GM12878 (cell line): ENCODE measurements around the gene TTC39A. TPM values are rescaled to one million over a fixed set of nuclear protein-coding genes. Genes with fewer than 3 reads are reported as not detected.
A peak's percentile ranks its signal among the peaks of the same experiment; 100 is the strongest.

ENCODE experiments used
- CBX5 ChIP-seq: sonication (generic); IDR thresholded peaks from 2 replicates; pipeline ENCODE4 v1.6.1; 2016; ENCODE audit warnings: low read depth, moderate library complexity, mild to moderate bottlenecking, inconsistent platforms
- CREB1 ChIP-seq: IDR thresholded peaks from 2 replicates; pipeline ENCODE4 v1.6.1; 2012; ENCODE audit warnings: low read depth, mild to moderate bottlenecking, inconsistent platforms
- EED ChIP-seq: sonication (generic); IDR thresholded peaks from 2 replicates; pipeline ENCODE4 v1.6.1; 2016; ENCODE audit warnings: antibody characterized with exemption, low read depth
- EP300 ChIP-seq, 2 experiments: fragments of 150-350 bp in 1 of 2; IDR thresholded peaks; 2 replicates each; pipeline ENCODE4 v1.6.1; 2011 to 2012; ENCODE audit warnings: low read depth in 2 of 2, low read length in 2 of 2, borderline replicate concordance in 1 of 2, improper control_type of control experiment in 1 of 2, inconsistent platforms in 1 of 2; ENCODE audit not compliant: control insufficient read depth in 1 of 2
- MEF2A ChIP-seq: IDR thresholded peaks from 2 replicates; pipeline ENCODE4 v1.6.1; 2011; ENCODE audit warnings: low read depth, mild to moderate bottlenecking, low read length, moderate library complexity; ENCODE audit not compliant: insufficient read depth
- MTA2 ChIP-seq: fragments of 450-650 bp; IDR thresholded peaks from 2 replicates; pipeline ENCODE4 v1.6.1; 2016; ENCODE audit warnings: low read depth, mild to moderate bottlenecking, moderate library complexity
- NFIC ChIP-seq: IDR thresholded peaks from 2 replicates; pipeline ENCODE4 v1.6.1; 2012; ENCODE audit warnings: low read depth, mild to moderate bottlenecking, inconsistent platforms, low read length, moderate library complexity
- NFYA ChIP-seq: IDR thresholded peaks from 2 replicates; pipeline ENCODE4 v1.6.1; 2011; ENCODE audit warnings: low read depth, mild to moderate bottlenecking, low read length, improper control_type of control experiment, borderline replicate concordance
- SREBF1 ChIP-seq: IDR thresholded peaks from 2 replicates; pipeline ENCODE4 v1.6.1; 2012; ENCODE audit warnings: mild to moderate bottlenecking, low read length
- TCF12 ChIP-seq: IDR thresholded peaks from 2 replicates; pipeline ENCODE4 v1.6.1; 2011; ENCODE audit warnings: low read depth, mild to moderate bottlenecking, low read length
- YY1 ChIP-seq: IDR thresholded peaks from 2 replicates; pipeline ENCODE4 v1.6.1; 2011; ENCODE audit warnings: low read depth, mild to moderate bottlenecking, low read length
- ZBED1 ChIP-seq: IDR thresholded peaks from 2 replicates; pipeline ENCODE4 v1.6.1; 2016; ENCODE audit warnings: borderline replicate concordance
- ZNF24 ChIP-seq: fragments of 450-650 bp; IDR thresholded peaks from 2 replicates; pipeline ENCODE4 v1.6.1; 2017; ENCODE audit warnings: antibody characterized with exemption, mild to moderate bottlenecking
- ZZZ3 ChIP-seq: IDR thresholded peaks from 2 replicates; pipeline ENCODE4 v1.6.1; 2011; ENCODE audit warnings: low read depth; ENCODE audit not compliant: control insufficient read depth, insufficient read length
- polyA plus RNA-seq, 11 experiments: library from polyadenylated mRNA; depleted of rRNA in 4 of 11; unstranded in 6 of 11; stranded (reverse) in 5 of 11; fragments of >200 nt; fragmentation: Nextera tagmentation in 4 of 11; fragmentation: Illumina TruSeq in 1 of 11; extraction: Ambion mirVana in 4 of 11; extraction: Trizol in 1 of 11; gene quantifications; 1 replicate in 1 of 11; 2 replicates in 10 of 11; pipeline versions ENCODE4 v1.2.1 to v1.2.3, GENCODE V29; 2011 to 2016; ENCODE audit warnings: inconsistent platforms in 2 of 11, missing spikeins in 2 of 11, low read depth in 1 of 11
- total RNA-seq, 4 experiments: library from RNA; depleted of rRNA in 3 of 4; stranded (reverse); fragments of >200 nt in 3 of 4; fragmentation: Illumina TruSeq in 1 of 4; extraction: Trizol in 1 of 4; gene quantifications; 2 replicates each; pipeline versions ENCODE4 v1.2.1 to v1.2.3, GENCODE V29; 2013 to 2021
- TF ChIP-seq, protein P1 (sequence below): IDR thresholded peaks from 2 replicates; pipeline ENCODE4 v1.6.1; 2012; ENCODE audit warnings: low read length, inconsistent platforms
- TF ChIP-seq, protein P2 (sequence below): fragments of 450-650 bp; IDR thresholded peaks from 2 replicates; pipeline ENCODE4 v1.6.1; 2018; ENCODE audit warnings: mild to moderate bottlenecking, low read depth, moderate library complexity; ENCODE audit not compliant: partially characterized antibody

TTC39A gene
- total and polyA plus RNA-seq, 10 of the 15 experiments (the other 5 are each of a cell fraction or from before 2014, with no cell fraction given), result 0.18 to 3.0 (median 1.2) TPM

DNA sequence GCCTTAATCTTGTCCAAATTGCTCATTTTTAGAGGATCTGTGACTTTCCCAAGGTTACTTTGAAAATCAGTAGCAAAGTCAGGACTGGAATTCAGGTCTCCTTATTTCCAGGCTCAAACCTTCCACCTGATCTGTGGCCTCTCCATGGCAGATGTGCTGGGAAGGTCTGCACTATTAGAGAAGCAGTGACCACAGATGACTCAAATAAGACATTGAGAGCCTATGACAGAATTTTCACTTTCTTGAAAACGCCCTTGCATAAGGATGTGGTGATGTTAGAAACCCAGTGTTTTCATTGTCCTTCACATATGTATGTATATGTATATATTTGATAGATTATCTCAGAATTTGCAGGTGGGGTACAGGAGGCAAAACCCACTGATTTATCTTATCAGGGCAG is 45.3 kb downstream of the TTC39A start (continued):
- no peak for TF ChIP-seq NFYA
- TF ChIP-seq SREBF1, result no peak
- peak; percentile 69; the same call in 1 of the 2 replicates for TF ChIP-seq MEF2A
- TF ChIP-seq CREB1, result peak; percentile 67; the same call in 1 of the 2 replicates
- TF ChIP-seq ZZZ3, result no peak
- TF ChIP-seq MTA2, result peak; percentile 75
- TF ChIP-seq YY1, result no peak
- peak; percentile 96 for TF ChIP-seq NFIC
- TF ChIP-seq, protein P1, sequence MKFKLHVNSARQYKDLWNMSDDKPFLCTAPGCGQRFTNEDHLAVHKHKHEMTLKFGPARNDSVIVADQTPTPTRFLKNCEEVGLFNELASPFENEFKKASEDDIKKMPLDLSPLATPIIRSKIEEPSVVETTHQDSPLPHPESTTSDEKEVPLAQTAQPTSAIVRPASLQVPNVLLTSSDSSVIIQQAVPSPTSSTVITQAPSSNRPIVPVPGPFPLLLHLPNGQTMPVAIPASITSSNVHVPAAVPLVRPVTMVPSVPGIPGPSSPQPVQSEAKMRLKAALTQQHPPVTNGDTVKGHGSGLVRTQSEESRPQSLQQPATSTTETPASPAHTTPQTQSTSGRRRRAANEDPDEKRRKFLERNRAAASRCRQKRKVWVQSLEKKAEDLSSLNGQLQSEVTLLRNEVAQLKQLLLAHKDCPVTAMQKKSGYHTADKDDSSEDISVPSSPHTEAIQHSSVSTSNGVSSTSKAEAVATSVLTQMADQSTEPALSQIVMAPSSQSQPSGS, result peak; percentile 91
- TF ChIP-seq CBX5, result no peak
- TF ChIP-seq ZNF24, result no peak
- peak; percentile 88 for TF ChIP-seq TCF12
- TF ChIP-seq, protein P2, sequence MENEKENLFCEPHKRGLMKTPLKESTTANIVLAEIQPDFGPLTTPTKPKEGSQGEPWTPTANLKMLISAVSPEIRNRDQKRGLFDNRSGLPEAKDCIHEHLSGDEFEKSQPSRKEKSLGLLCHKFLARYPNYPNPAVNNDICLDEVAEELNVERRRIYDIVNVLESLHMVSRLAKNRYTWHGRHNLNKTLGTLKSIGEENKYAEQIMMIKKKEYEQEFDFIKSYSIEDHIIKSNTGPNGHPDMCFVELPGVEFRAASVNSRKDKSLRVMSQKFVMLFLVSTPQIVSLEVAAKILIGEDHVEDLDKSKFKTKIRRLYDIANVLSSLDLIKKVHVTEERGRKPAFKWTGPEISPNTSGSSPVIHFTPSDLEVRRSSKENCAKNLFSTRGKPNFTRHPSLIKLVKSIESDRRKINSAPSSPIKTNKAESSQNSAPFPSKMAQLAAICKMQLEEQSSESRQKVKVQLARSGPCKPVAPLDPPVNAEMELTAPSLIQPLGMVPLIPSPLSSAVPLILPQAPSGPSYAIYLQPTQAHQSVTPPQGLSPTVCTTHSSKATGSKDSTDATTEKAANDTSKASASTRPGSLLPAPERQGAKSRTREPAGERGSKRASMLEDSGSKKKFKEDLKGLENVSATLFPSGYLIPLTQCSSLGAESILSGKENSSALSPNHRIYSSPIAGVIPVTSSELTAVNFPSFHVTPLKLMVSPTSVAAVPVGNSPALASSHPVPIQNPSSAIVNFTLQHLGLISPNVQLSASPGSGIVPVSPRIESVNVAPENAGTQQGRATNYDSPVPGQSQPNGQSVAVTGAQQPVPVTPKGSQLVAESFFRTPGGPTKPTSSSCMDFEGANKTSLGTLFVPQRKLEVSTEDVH, result no peak
- TF ChIP-seq EED, result peak; percentile 99
- TF ChIP-seq EP300 (IDR thresholded peaks at IDR 0.05; ENCODE audit: borderline replicate concordance in 1 of 2, control insufficient read depth in 1 of 2, low read depth in 2 of 2, low read length in 2 of 2), result peak; percentile 37 to 79; a peak in 2 of 4 replicates
- TF ChIP-seq ZBED1, result peak; percentile 79; the same call in 1 of the 2 replicates
